ENCODE data around the gene ALAD. TPM values are rescaled to one million over a fixed set of nuclear protein-coding genes. Genes with fewer than 3 reads are reported as not detected.

ALAD gene
- total and polyA plus RNA-seq, 2 of the 13 experiments (the other 11 are each of a cell fraction or from before 2014, with no cell fraction given): 21.8 to 30.1 TPM

DNA sequence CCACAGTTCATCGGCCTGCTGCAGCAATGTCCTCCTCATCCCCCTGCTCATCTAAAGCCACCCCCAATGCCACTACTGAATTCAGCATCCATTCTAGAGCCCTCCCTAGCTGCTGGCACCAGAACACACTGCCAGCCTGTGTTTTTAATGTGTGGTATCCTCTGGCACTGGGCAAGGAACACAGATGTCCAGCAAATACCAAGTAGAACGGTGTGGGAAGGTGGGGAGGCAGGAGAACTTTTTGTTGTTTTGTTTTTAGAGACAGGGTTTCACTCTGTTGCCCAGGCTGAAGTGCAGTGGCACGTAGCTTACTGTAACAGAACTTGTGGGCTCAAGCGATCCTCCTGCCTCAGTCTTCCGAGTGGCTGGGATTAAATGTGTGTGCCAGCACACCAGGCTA lies 29.0 kb downstream of the ALAD start:
- BruUV-seq (replicated peaks): no TSS peak
- POLR2A ChIA-PET: interaction anchor here (1.4 kb wide), 1 partner anchor 11 kb away, joined by 3 read pairs; no protein-coding TSS in a partner anchor

More for the DNA sequence above, 29.0 kb downstream of the ALAD start:
- Histone ChIP-seq H3K79me2 (ENCODE audit: insufficient read depth, low read length) (peaks cover 15% of the 10 kb centered on the region), H3K4me1 (ENCODE audit: insufficient read depth, low read length) (peaks cover 74% of the 10 kb centered on the region), H3K36me3 (replicated peaks in 1 of 2; ENCODE audit: control insufficient read depth in 1 of 2, insufficient read depth in 2 of 2, low read length in 2 of 2) (peaks cover 4 to 10% of the 10 kb centered on the region in 2 experiments; a peak in 3 of 5 replicates), H2AFZ (ENCODE audit: low read length) (no peak overlapping the region), H3K4me3 (replicated peaks in 1 of 3; ENCODE audit: insufficient read depth in 1 of 3, low read depth in 2 of 3, low read length in 3 of 3) (no peak overlapping the region), H3K9me3 (ENCODE audit: low read length) (no peaks in the 10 kb centered on the region), H3K27ac (ENCODE audit: extremely low read length, insufficient read depth, low read length) (no peak overlapping the region), H3K4me2 (ENCODE audit: low read depth, low read length) (no peak overlapping the region), H4K20me1 (ENCODE audit: insufficient read depth, low read length) (peaks cover 16% of the 10 kb centered on the region), H3K27me3 (ENCODE audit: control insufficient read depth in 1 of 2, insufficient read depth in 2 of 2, low read length in 2 of 2) (no peaks in the 10 kb centered on the region), H3K9ac (ENCODE audit: insufficient read depth, low read depth, low read length) (no peak overlapping the region)
- WGBS (ENCODE audit: low lambda C conversion rate): 97% methylated on average over 5 of the region's 5 CpGs
- intact Hi-C loops (cut with micrococcal nuclease; ENCODE audit: unreplicated experiment) (no loop called here), in situ Hi-C loops (cut with HindIII; ENCODE audit: extremely low pct_ligation_motif_present, low pct_unique_long_range_greater_than_20kb) (no loop called here)
- ATAC-seq (no peak), DNase-seq (ENCODE audit: low spot score) (no peak), FAIRE-seq (no peak)
- TF ChIP-seq, protein P1, sequence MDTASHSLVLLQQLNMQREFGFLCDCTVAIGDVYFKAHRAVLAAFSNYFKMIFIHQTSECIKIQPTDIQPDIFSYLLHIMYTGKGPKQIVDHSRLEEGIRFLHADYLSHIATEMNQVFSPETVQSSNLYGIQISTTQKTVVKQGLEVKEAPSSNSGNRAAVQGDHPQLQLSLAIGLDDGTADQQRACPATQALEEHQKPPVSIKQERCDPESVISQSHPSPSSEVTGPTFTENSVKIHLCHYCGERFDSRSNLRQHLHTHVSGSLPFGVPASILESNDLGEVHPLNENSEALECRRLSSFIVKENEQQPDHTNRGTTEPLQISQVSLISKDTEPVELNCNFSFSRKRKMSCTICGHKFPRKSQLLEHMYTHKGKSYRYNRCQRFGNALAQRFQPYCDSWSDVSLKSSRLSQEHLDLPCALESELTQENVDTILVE (CRISPR knock-in tag; IDR thresholded peaks at IDR 0.05): no peak
- 0 out of 2 replicates have a peak, but pooled peaks have one; percentile 15 for TF ChIP-seq SALL1 (CRISPR knock-in tag; IDR thresholded peaks at IDR 0.05)
- 0 out of 2 replicates have a peak, but pooled peaks have one; percentile 24 for TF ChIP-seq POLR2G (IDR thresholded peaks at IDR 0.05; ENCODE audit: low read depth, low read length)
- no peak for TF ChIP-seq SRSF4 (IDR thresholded peaks at IDR 0.05; ENCODE audit: low read depth, low read length, poor library complexity, severe bottlenecking)
- TF ChIP-seq POLR2A (IDR thresholded peaks at IDR 0.05; ENCODE audit: insufficient read depth in 1 of 2, low read depth in 2 of 2, low read length in 2 of 2): peak in 1 of 2 experiments; percentile 29; a peak in 1 of 4 replicates
- TF ChIP-seq ZC3H13 (CRISPR knock-in tag; IDR thresholded peaks at IDR 0.05): peak; percentile 71
- TF ChIP-seq, protein P2, sequence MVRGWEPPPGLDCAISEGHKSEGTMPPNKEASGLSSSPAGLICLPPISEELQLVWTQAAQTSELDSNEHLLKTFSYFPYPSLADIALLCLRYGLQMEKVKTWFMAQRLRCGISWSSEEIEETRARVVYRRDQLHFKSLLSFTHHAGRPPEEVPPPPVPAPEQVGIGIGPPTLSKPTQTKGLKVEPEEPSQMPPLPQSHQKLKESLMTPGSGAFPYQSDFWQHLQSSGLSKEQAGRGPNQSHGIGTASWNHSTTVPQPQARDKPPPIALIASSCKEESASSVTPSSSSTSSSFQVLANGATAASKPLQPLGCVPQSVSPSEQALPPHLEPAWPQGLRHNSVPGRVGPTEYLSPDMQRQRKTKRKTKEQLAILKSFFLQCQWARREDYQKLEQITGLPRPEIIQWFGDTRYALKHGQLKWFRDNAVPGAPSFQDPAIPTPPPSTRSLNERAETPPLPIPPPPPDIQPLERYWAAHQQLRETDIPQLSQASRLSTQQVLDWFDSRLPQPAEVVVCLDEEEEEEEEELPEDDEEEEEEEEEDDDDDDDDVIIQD (CRISPR knock-in tag; IDR thresholded peaks at IDR 0.05; ENCODE audit: low read depth): no peak
- peak; percentile 39; the same call in 1 of the 2 replicates for TF ChIP-seq ZNF501 (CRISPR knock-in tag; IDR thresholded peaks at IDR 0.05)
- TF ChIP-seq ZNF329 (CRISPR knock-in tag; IDR thresholded peaks at IDR 0.05; ENCODE audit: low read depth): no peak
- TF ChIP-seq ZNF703 (CRISPR knock-in tag; IDR thresholded peaks at IDR 0.05; ENCODE audit: borderline replicate concordance): no peak
- TF ChIP-seq ZNF354B (CRISPR knock-in tag; IDR thresholded peaks at IDR 0.05): 0 out of 2 replicates have a peak, but pooled peaks have one; percentile 17
- peak; percentile 23 for TF ChIP-seq AGO2 (optimal IDR thresholded peaks at IDR 0.05; ENCODE audit: low read depth, low read length)
- TF ChIP-seq ZNF251 (CRISPR knock-in tag; IDR thresholded peaks at IDR 0.05): no peak
- CTCF ChIA-PET (ENCODE audit: low intra/inter-chr PET ratio, low total read pairs): no interaction called here

Measured in HepG2 (cell line).